Astrocyte of the cerebellum (primary cell): ENCODE data around the gene ADARB2.

Source experiments
- DNase-seq: peaks from one replicate; pipeline ENCODE4 v3.0.0-alpha.2; 2011; ENCODE audit warnings: low read depth
- H3K4me3 ChIP-seq: 2 replicates; pipeline ENCODE4 v1.5.1; 2011; ENCODE audit warnings: mild to moderate bottlenecking, low read depth, low read length, moderate library complexity
- CTCF ChIP-seq: IDR thresholded peaks from 2 replicates; pipeline ENCODE4 v1.5.1; 2012; ENCODE audit warnings: low read length, low read depth, moderate library complexity, mild to moderate bottlenecking; ENCODE audit errors: missing control alignments
- in situ Hi-C: cut with HindIII; loops from 2 replicates; pipeline ENCODE4 v1.10.0; 2017; ENCODE audit warnings: low sequenced_read_pairs

The ADARB2 gene

GRCh38 chr10:1579671-1580070 lies 157.7 kb downstream of the ADARB2 start:
- DNase-seq: no peak
- no peak for TF ChIP-seq CTCF
- H3K4me3 ChIP-seq: no peak overlapping the region
- in situ Hi-C loops: no loop called here

- in situ Hi-C loops: no loop called here
Observed at GRCh38 chr10:1579141-1579491, 158.2 kb downstream of the ADARB2 start.

GRCh38 chr10:1578392-1579140 lies 158.8 kb downstream of the ADARB2 start:
- no peak for TF ChIP-seq CTCF
- no peak for DNase-seq
- no peak overlapping the region for H3K4me3 ChIP-seq
- in situ Hi-C loops: no loop called here

More at GRCh38 chr10:1579141-1579491, 158.2 kb downstream of the ADARB2 start:
- H3K4me3 ChIP-seq: no peak overlapping the region
- no peak for DNase-seq
- no peak for TF ChIP-seq CTCF

- H3K4me3 ChIP-seq: no peak overlapping the region
- DNase-seq: no peak
- in situ Hi-C loops: no loop called here
- no peak for TF ChIP-seq CTCF
Observed at GRCh38 chr10:1577945-1578344, 159.4 kb downstream of the ADARB2 start.

GRCh38 chr10:1577373-1577770 lies 160.0 kb downstream of the ADARB2 start:
- in situ Hi-C loops: no loop called here
- no peak for TF ChIP-seq CTCF
- no peak overlapping the region for H3K4me3 ChIP-seq
- DNase-seq: no peak

GRCh38 chr10:1576467-1577372 lies 160.6 kb downstream of the ADARB2 start:
- DNase-seq: no peak
- in situ Hi-C loops: no loop called here
- no peak overlapping the region for H3K4me3 ChIP-seq
- TF ChIP-seq CTCF: no peak
